GM06990 (cell line): Measurements from ENCODE around the gene LENEP.

Source experiments
- DNase-seq: peaks from one replicate; pipeline ENCODE4 v3.0.0-alpha.2; 2011; ENCODE audit not compliant: insufficient read length; ENCODE audit errors: extremely low read depth
- H3K27me3 ChIP-seq: replicated peaks from 2 replicates; pipeline ENCODE4 v1.6.0; 2011; ENCODE audit warnings: low read length; ENCODE audit not compliant: control insufficient read depth, insufficient read depth
- H3K36me3 ChIP-seq: 2 replicates; pipeline ENCODE4 v1.5.1; 2011; ENCODE audit warnings: low read length; ENCODE audit not compliant: control insufficient read depth, insufficient read depth
- H3K4me3 ChIP-seq: replicated peaks from 2 replicates; pipeline ENCODE4 v1.5.1; 2011; ENCODE audit warnings: low read depth, mild to moderate bottlenecking, control low read depth, low read length
- CTCF ChIP-seq: IDR thresholded peaks from 2 replicates; pipeline ENCODE4 v1.5.1; 2011; ENCODE audit warnings: low read length, control low read depth, mild to moderate bottlenecking, inconsistent platforms; ENCODE audit not compliant: insufficient read depth, poor library complexity, severe bottlenecking

LENEP gene

GRCh38 chr1:154945962-154946850, 47.2 kb upstream of the LENEP start:
- no peak overlapping the region for H3K4me3 ChIP-seq
- no peak for TF ChIP-seq CTCF

GRCh38 chr1:154948079-154948478, 45.3 kb upstream of the LENEP start:
- no peak for TF ChIP-seq CTCF
- H3K36me3 ChIP-seq, result peaks cover 22% of the 10 kb centered on the region
- H3K4me3 ChIP-seq, result no peak overlapping the region
- H3K27me3 ChIP-seq, result no peaks in the 10 kb centered on the region
- DNase-seq, result no peak

More at GRCh38 chr1:154945962-154946850, 47.2 kb upstream of the LENEP start:
- no peaks in the 10 kb centered on the region for H3K27me3 ChIP-seq
- H3K36me3 ChIP-seq, result peaks cover 22% of the 10 kb centered on the region
- DNase-seq, result no peak

- Histone ChIP-seq H3K4me3 (0 out of 2 replicates have a peak overlapping the region, but pooled peaks have one; percentile 3), H3K36me3 (peaks cover 14% of the 10 kb centered on the region), H3K27me3 (no peaks in the 10 kb centered on the region)
- TF ChIP-seq CTCF, result no peak
- no peak for DNase-seq
Measured at GRCh38 chr1:154951901-154952657, 41.3 kb upstream of the LENEP start.

- no peak overlapping the region for H3K4me3 ChIP-seq
- no peaks in the 10 kb centered on the region for H3K27me3 ChIP-seq
- no peak for TF ChIP-seq CTCF
- DNase-seq, result no peak
- H3K36me3 ChIP-seq, result peaks cover 12% of the 10 kb centered on the region
Measured at GRCh38 chr1:154952664-154953063, 40.7 kb upstream of the LENEP start.

GRCh38 chr1:154953611-154954038, 39.8 kb upstream of the LENEP start:
- Histone ChIP-seq H3K36me3 (peaks cover 16% of the 10 kb centered on the region), H3K4me3 (no peak overlapping the region), H3K27me3 (no peaks in the 10 kb centered on the region)
- no peak for TF ChIP-seq CTCF
- no peak for DNase-seq
